ENCODE data around the gene GGCX.
"Not testable (repeated sequence)": the region's sequence is repeated elsewhere in the genome, so short reads cannot be mapped to it uniquely, and the experiment has no call there.

Gene GGCX

DNA sequence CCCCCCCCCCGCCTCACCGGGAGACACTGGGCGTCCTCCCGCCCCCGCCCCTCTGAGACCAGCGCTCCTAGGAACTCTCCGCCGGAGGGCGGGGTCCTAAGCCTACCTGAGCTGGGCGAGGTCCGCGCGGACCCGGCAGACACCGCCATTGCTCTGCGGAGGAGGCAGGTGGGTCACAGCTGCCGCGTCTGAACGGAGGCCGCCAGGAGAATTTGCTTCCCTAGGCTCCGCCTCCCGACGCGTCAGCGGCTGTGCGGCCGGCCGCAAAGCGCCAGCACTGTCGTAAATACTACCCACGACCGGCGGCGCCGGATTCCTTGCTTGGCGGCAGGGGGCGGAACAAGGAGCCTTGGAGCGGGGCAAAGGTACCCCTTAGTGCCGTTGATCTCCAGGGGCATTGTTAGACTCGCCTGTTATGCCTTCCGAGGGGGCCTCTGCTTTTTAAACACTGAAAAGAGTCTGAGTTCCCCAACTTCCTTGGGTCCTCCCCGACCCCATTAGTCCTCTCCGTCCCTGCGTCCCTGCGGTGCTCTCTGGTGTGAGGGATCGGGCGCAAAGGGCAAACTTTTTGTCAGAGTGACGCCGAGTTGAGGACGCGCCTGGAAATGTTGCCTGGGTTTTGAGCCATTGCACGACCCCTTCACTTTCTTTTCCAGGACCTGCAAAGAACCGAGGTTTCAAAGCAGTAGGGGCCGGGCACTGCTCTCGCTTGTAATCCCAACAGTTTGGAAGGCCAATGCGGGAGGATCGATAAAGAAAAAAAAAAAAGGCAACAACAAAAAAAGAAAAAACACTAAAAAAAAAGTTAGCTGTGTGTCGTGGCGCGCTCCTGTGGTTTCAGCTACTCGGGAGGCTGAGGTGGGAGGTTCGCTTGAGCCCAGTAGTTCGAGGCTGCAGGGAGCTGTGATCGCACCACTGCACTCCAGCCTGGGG, at the start of gene GGCX:
Gene GGCX, minus strand, starts transcription at position 214 of the 933 bp plus-strand sequence. Its CDS starts 65 bp downstream, at position 149.
- peak; percentile 92 for DNase-seq (ENCODE audit: low spot score)

DNA sequence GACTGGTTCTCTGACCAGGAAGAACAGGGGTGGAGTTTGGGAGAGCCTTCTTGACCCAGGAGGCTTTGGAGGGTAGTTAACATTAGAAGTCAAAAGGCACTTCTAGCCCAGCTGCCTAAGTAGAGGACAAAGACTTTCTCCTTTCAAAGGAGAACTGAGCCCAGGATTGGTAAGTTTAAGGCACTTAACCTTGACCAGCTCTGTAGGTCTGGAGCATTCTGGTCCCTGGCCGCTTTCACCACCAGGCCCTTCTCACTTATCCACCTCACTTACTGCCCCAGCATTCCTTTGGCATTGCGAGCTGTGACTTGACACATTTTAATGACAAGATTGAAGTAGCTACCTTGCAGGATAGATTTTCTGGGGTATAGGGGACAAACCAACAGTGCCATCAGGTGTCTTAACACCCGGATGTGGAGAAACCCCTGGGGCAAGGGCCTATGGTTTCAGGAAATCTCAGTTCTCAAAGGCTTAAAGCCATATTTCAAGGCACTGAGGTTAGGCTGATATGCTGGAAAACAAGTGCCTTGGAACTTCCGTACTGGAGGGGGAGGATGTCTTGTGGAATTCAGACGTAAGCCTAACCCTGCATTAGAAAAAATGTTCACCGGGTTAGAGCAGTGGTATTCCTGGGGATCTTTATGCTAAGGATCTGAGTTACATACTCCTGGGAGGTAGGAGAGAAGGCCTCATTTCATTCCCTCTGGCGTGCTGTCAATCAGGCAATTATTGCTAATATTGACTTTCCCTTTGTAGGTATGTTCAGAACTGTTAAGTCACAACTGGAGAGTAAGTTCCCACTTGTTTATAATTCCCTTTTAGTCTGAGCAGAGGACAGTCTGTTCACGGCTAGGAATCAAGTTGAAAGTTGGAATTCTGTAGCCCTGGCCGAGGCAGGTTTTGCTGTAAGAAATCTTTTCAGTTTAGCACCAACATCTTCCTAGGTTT, 46.2 kb upstream of the GGCX start:
- no peak for DNase-seq (ENCODE audit: low spot score)

DNA sequence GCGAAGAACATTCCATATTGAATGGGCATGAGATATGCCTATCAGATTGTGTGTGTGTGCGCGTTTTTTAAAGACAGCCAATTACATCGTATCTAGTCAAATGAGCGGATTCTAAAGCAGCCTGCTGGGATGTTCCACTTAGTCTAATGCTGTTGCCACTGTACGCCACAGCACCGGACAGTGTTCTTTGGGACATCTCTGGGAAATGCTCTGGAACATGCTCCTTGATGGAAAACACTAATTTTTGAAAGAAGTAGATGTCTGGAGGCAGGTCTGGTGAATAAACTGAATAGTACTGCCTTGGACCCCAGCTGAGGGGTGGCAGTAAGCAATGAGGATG, 44.8 kb upstream of the GGCX start:
- no peak for DNase-seq (ENCODE audit: low spot score)

DNA sequence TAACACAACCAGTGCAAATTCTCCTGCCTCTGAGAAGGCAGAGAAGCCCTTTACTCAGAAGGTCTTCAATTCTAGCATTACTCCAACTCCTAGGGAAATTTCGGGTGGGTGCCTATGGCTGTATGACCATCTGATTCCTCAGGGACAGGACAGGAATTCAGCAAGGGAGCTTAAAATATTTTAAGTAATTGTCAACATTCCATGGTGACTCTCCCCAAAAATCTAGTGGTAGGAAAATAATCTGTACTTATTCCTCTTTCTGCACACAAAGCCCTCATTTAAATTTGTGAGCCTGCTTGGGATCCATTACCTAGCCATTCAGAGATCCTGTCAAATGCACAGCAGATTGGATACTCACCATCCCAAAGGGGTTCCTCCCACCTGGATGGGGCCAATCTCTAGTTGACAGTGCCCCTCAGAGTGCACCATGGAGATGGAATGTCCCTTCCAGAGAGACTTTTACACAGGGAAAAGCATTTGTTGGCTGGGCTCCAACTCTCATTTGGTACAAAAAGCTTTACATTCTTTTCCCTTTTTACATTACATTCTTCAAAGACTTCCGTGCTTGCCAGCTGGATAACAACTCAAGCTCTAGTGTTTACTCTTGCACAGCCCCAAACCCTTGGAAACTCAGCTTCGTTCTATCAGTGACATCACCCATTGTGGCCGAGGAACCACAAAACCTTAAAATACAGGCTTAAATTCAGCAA, 44.3 kb upstream of the GGCX start:
- DNase-seq (ENCODE audit: low spot score): no peak

DNA sequence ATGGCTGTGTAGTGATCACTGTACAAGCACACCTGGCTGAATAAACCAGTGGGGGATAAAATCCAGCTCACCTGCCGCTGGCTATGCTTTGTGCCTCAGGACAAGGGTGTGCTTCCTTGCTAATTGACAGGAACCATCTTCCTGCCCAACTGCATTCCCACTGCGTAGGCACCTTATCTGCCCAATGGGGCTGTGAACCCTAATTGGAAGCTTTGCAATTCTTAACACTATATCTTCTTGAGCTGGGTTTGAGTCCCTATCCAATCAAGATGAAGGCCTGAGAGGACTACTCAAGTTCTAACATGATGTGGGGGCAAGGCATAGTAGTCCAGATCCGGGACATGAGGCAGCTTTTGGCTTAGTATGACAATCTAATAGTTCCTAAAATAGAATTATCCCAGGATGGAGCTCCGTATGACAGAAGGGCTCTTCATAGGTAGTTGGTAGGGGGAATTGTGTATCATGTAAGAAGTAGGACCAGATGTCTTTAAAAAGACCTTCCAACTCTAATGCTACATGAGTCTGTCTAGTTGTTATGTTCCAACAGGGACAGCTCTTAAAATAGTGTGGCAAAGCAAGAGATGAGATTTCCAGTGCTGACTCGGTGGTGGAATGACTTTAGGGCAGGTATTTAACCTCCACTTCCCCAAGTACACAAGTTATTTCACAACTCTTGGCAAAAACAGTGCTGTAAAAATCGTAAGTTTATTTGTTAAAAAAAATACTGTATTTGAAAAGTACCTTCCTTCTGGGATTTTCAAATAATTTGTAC, 43.5 kb upstream of the GGCX start:
- DNase-seq (ENCODE audit: low spot score): no peak

DNA sequence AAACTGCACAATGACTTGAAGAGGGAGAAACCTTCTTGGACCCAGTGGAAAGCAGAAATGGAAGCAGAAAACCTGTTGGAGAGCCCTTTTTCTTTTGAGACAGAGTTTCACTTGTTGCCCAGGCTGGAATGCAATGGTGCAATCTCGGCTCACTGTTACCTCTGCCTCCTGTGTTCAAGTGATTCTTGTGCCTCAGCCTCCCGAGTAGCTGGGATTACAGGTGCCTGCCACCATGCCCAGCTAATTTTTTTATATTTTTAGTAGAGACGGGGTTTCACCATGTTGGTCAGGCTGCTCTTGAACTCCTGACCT, 42.8 kb upstream of the GGCX start:
- not testable (repeated sequence) for DNase-seq (ENCODE audit: low spot score)

DNA sequence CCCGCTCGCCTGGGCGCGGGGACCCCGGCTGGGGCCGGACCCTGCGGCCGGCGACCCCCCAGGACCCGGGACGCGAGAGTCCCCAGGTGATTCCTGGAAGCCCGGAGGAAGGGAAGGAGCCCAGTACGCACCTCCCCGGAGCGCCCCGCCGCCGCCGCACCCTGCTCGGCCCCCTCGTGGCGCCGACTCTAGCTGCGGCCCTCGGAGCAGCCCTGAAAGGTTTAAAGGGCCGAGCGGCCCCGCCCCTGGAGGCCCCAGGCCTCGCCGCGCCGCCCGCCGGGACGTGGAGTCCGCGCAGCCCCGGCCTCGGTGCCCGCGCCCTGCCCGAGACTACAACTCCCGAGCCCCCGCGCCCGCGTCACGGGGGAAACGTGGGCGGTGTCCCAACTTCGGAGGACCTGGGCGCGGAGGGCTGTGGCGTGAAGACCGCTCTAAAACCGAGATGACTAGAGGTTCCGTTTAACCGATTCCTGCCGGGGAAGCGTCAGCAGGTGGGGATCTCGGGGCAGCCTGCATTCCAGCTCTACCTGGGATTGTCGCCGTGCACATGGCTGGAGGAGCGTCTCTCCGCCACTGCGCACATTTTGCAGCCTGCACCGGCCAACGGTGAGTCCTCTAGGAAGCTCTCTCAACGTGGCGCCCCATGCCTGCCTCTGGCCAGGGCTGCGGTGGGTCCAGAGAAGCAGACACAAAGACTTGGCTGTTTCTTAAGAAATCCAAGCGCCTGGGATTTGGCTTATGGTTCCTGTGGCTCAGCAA, 41.4 kb upstream of the GGCX start, which contains the start of gene TMEM150A:
Gene TMEM150A, minus strand, starts transcription at position 223 of the 759 bp plus-strand sequence. CDS start 750 bp downstream, outside the sequence.
- peak; percentile 40 for DNase-seq (ENCODE audit: low spot score)

DNA sequence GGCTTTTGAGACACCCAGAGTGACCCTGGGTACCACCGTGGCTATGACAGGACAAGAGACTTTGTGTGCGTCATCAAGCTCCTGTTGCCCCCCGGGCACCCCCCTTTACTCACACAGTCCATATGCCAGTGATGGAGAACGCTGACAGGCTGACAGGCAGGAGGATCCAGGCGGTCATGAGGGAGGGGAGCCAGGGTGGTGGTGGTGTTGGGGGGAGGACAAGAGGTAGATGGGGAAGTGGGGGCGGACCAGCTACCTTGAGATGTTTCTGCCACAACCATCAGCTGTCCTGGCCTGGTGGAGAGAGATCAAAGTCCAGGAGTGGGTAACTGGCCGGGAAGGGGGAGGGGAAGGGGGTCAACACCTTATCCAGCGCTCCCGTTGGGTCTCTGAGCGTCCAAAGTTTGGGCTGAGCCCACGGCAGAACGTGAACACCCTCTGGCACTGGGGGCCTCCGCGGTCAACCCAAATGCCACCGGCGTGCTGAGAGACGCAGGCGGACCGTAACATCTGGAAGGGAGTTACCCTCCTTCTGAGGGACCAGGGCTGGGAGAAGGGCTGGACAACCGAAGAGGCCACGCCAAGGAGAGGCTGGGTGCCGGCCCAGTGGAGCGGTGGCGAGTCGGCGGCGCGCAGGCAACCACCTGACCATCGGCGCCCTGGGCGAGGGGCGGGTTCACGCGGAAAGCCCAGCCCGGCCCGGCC, 40.6 kb upstream of the GGCX start:
- DNase-seq (ENCODE audit: low spot score): no peak

DNA sequence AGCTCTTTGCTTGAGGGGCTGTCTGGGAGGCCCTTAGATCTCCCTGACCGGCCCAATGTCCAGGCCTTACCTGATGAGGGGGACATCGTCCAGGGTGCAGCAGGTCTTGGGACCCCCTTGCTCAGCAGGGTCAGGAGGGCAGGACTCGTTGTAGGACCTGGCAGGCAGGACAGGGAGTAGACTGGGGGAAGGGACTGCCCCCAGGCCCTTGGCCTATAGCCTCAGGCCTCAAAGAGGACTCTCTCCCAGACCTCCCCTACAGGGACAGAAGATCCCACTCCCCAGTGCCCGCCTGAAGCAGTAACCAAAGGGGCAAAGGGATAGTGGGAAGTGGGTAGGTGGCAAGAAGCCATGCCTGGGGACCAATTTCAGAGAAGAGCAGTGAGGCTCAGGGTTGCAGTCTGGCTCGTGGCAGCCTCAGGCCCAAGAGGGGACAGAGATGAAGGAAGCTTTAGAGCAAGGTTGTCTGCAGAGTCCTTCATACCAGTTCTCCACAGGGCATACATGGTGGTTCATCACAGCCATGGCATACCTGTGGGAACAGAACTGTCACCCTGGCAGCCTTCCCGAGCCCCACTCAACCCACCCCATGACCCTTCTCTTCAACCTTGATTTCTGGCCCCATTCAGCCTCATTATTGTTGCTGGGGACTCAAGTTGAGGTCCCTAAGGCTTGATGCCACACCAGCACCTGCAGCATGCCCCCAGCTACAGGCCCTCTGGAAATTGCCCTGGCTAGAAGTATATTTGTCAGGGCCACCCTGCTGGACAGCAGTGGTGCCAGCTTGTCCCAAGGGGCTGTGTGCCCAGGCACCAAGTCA, 39.9 kb upstream of the GGCX start:
- DNase-seq (ENCODE audit: low spot score): no peak

DNA sequence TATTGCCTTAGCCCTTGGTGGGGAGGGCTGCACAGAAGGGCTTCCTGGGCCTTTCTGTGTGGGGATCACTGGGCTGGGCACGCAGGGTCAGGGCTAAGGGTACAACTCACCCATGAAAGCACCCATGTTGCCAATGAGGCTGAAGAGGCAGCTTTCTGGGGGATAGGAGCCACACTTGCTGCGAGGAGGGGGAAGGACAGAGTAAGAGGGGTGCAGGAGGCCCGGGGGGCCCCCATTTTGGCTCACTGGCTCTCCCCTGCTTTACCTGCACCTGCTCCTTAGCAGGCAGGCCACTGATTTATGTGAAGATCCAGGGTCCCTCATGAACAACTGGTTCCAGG, 38.9 kb upstream of the GGCX start:
- no peak for DNase-seq (ENCODE audit: low spot score)

DNA sequence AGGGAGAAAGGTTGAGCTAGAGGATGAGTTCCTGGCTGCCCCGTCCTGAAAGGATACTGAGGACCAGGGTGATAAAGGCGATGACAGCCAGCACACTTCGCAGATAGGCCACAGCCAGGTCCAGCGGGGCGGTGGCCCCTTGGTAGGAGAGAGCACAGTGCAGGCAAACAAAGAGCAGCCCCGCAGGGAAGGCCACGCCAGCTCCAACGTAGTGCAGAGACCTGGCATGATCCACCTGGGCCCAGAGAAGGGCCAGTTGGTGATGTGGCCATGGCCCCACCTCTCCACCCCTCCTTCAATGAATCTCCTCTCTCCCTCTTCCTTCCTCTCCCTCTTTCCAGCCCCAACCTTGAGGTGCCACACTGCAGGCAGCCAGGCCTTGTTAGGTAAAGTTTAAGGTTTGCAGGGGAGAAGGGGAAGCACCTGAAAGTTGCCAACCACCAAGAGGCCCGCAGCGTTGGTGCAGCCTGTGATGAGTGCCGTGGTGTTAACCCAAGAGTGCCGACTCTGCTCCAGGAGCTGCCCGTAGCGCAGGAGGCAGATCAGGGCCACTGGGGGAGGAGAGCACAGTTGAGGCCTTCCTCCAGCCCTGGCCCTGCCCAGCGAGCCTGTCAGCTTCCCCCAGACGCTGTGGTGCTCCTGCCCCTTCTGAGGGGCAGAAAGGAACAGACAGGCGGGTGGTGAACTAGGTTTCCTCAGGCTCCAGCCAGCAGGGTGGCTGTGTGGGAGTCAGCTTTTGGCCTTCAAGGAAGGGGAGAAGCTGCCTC, 38.4 kb upstream of the GGCX start:
- DNase-seq (ENCODE audit: low spot score): no peak

DNA sequence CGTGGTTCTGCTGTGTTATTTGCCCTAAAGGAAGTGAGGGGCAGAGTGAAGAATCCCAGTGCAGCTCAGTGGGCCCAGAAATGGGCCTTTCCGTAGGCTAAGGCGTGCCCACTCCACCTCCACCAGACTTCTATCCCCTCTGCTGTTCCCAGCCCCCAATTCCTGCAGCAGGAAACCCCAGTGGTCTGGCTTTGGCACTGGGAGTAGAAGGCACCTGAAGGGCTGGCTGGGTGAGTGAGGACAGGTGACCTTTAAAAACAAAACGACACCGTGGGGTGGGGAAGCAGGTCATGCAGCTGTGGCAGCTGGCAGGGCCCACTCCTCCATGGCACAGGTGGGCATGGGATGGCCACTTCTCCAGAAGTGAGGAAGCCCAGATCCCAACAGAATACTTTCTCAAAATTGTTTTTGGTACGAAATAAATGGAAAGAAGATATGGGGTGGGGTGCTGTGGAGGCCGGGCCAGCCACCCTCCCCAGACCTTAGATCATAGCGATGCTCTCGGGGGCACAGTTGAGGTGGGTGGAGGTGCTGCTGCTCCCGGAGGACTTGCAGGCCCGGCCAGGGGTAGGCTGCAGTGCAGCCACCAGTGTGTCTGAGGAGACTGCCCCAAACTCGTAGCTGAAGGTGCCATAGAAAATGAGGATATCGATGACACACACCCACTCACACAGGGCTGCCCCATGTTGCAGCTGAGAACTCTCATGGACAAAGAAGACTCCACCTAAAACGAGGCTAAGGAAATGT, 37.5 kb upstream of the GGCX start:
- no peak for DNase-seq (ENCODE audit: low spot score)

DNA sequence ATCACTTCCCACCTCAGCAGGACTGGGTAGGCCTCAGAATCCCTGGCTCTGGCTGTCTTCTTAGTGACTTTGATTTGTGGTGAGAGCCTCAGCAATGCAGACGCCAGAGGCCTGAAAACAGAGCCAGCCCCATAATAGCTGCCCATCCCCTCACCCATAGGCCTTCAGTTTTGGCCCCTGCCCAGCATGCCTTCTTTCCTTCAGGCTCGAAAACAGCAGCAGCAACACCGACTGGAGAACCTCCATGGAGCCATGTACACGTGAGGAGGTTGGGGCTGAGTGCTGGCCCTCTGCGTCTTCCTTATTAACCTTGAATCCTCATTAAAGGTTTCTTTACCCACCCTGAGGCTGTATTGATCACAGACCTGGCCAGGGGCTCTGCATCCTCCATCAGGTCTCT, 35.9 kb upstream of the GGCX start:
- DNase-seq (ENCODE audit: low spot score): no peak

DNA sequence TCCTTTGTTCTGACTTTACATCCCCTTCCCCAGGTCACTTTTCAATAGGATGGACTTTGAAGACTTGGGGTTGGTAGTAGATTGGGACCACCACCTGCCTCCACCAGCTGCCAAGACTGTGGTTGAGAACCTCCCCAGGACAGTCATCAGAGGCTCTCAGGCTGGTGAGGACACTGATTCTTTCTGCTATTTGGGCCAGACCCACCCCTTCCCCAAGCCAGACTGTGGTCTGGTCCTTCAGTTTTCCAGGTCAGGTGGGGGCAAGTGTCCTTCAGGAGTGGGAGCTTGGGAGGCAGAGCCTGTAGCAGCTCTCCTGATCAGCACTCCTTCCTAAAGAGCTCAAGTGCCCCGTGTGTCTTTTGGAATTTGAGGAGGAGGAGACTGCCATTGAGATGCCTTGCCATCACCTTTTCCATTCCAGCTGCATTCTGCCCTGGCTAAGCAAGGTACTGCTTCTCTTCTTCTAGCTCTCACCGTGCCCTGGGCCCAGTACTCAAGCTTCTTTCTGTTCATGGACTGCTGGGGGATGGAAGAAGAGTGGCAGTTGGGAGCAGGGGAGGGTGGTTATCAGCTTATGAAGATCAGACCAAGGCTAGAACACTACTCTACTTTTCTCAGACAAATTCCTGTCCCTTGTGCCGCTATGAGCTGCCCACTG, 35.3 kb upstream of the GGCX start:
- no peak for DNase-seq (ENCODE audit: low spot score)

DNA sequence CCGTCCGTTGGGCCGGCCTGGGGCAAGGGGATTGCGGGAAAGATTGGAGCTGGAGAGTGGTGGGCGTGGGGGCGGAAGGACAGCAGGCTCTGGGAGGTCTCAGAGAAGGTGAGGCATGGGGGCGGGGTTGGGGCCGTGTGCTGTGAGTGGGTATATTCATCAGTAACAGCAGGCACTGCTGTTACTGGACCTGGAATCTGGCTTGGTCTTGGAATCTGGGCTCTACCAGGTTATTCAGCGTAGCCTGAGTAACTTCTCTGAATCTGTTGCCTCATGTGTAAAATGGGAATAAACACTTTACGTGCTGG, 34.7 kb upstream of the GGCX start:
- peak; percentile 33 for DNase-seq (ENCODE audit: low spot score)

DNA sequence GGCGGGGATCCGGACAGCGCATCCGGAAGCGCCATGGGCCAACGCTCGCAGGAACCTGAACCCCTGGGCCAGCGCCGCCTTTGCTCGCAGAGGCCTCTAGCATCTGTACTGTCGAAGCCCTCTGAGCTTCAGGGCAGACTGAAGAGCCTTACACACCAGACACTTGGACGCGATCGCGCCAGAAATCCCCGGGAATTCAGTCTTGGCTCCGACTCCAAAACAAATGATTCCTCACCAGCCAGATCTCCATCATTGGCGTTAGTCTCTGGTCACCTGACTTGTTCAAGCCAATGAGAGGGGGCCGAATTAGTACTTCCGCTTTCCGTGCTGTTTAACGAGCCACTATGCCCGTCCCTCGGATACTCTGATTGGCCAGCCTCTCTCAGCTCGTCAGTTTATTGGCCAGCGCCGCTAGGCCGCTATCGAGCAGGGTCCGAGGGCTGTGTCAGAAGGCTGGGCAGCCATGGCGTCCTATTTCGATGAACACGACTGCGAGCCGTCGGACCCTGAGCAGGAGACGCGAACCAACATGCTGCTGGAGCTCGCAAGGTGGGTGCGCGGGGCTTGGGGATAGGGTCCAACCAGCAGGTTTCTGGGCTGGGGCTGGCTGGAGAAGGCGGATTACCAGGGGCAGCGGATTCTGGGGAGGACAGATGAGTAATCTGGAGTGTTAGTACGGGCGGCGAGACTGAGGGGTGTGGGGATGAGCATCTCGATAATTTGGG, 34.2 kb upstream of the GGCX start, which contains the start of gene RNF181:
Gene RNF181, plus strand, starts transcription at position 445 of the 725 bp plus-strand sequence. Its CDS starts 19 bp downstream, at position 464.
- DNase-seq (ENCODE audit: low spot score): peak; percentile 98

Data from hematopoietic multipotent progenitor cell treated with erythropoietin and hydrocortisone succinate and interleukin-3 and kit ligand, for 17 days (in vitro differentiated cells).